ENCODE data around the gene CACNG6. TPM values are rescaled to one million over a fixed set of nuclear protein-coding genes. Genes with fewer than 3 reads are reported as not detected.

Gene CACNG6
- polyA plus RNA-seq, 1 of the 3 experiments (the other 2 are of a cell fraction) = 1.2 TPM

GRCh38 chr19:53982611-53983010, 8.8 kb upstream of the CACNG6 start:
- POLR2A ChIA-PET = no interaction called here
- no peak overlapping the region for H3K9ac ChIP-seq
- H3K4me2 ChIP-seq = no peak overlapping the region
- TF ChIP-seq EZH2phosphoT487 (IDR thresholded peaks at IDR 0.05; ENCODE audit: borderline replicate concordance, low read depth) (no peak), POLR2AphosphoS5 (IDR thresholded peaks at IDR 0.05; ENCODE audit: low read depth, low read length) (no peak), EP300 (IDR thresholded peaks at IDR 0.05; ENCODE audit: borderline replicate concordance in 1 of 2, low read depth in 1 of 2, low read length in 1 of 2) (no peak), YY1 (IDR thresholded peaks at IDR 0.05; ENCODE audit: low read depth) (no peak), ELF1 (IDR thresholded peaks at IDR 0.05) (no peak), JUND (IDR thresholded peaks at IDR 0.05) (no peak), TEAD4 (IDR thresholded peaks at IDR 0.05; ENCODE audit: borderline replicate concordance, insufficient read depth) (no peak), NRF1 (IDR thresholded peaks at IDR 0.05; ENCODE audit: low read depth, low read length) (peak; percentile 35; the same call in 1 of the 2 replicates), RXRA (IDR thresholded peaks at IDR 0.05; ENCODE audit: borderline replicate concordance, low read depth) (no peak)
- TF ChIP-seq, protein P1, sequence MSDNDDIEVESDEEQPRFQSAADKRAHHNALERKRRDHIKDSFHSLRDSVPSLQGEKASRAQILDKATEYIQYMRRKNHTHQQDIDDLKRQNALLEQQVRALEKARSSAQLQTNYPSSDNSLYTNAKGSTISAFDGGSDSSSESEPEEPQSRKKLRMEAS (IDR thresholded peaks at IDR 0.05; ENCODE audit: low read depth) = 0 out of 2 replicates have a peak, but pooled peaks have one; percentile 17
- H3K36me3 ChIP-seq (replicated peaks in 1 of 2; ENCODE audit: control insufficient read depth in 1 of 2, insufficient read depth in 2 of 2, low read length in 1 of 2) = no peaks in the 10 kb centered on the region
- H3K27me3 ChIP-seq (ENCODE audit: insufficient read depth) = no peaks in the 10 kb centered on the region
- peaks cover 50% of the 10 kb centered on the region for H3F3A ChIP-seq (replicated peaks; ENCODE audit: insufficient read depth)
- peak overlapping the region in 1 of 2 experiments; percentile 21; a peak in 1 of 4 replicates for H3K4me3 ChIP-seq (ENCODE audit: low read depth in 2 of 2, low read length in 1 of 2)
- no peaks in the 10 kb centered on the region for H3K9me3 ChIP-seq
- CTCF ChIA-PET = interaction anchor here (0.8 kb wide), 1 partner anchor 76 kb away, joined by 3 read pairs; no protein-coding TSS in a partner anchor
- no peak overlapping the region for H3K27ac ChIP-seq (ENCODE audit: low read depth in 2 of 2, low read length in 1 of 2)
- WGBS (ENCODE audit: low lambda C conversion rate) = no CpG with 5 or more reads among the region's 61 CpGs
- peaks cover 11% of the 10 kb centered on the region for H3K79me2 ChIP-seq (ENCODE audit: insufficient read depth)
- H3K9me2 ChIP-seq = no peaks in the 10 kb centered on the region
- no peak overlapping the region for H2AFZ ChIP-seq (ENCODE audit: low read depth)
- no peaks in the 10 kb centered on the region for H4K20me1 ChIP-seq (ENCODE audit: insufficient read depth)
- H3K4me1 ChIP-seq (ENCODE audit: control insufficient read depth in 1 of 2, insufficient read depth in 2 of 2, low read depth in 1 of 2, low read length in 1 of 2) = peaks cover 7 to 19% of the 10 kb centered on the region in 2 experiments; a peak in 3 of 4 replicates
- peak; percentile 80 for DNase-seq

- no peaks in the 10 kb centered on the region for H3K36me3 ChIP-seq (replicated peaks in 1 of 2; ENCODE audit: control insufficient read depth in 1 of 2, insufficient read depth in 2 of 2, low read length in 1 of 2)
- CTCF ChIA-PET = interaction anchor here (0.8 to 1.7 kb wide), 2 partner anchors 40 to 77 kb away, joined by 3 to 4 read pairs; no protein-coding TSS in a partner anchor
- H3K27ac ChIP-seq (ENCODE audit: low read depth in 2 of 2, low read length in 1 of 2) = no peak overlapping the region
Observed at GRCh38 chr19:53983457-53984289, 7.8 kb upstream of the CACNG6 start.

More at GRCh38 chr19:53983457-53984289, 7.8 kb upstream of the CACNG6 start:
- Histone ChIP-seq H3F3A (replicated peaks; ENCODE audit: insufficient read depth) (peaks cover 51% of the 10 kb centered on the region), H3K9ac (no peak overlapping the region), H3K9me3 (no peaks in the 10 kb centered on the region), H4K20me1 (ENCODE audit: insufficient read depth) (no peaks in the 10 kb centered on the region), H3K79me2 (ENCODE audit: insufficient read depth) (peaks cover 11% of the 10 kb centered on the region), H3K9me2 (no peaks in the 10 kb centered on the region), H2AFZ (ENCODE audit: low read depth) (no peak overlapping the region), H3K4me1 (ENCODE audit: control insufficient read depth in 1 of 2, insufficient read depth in 2 of 2, low read depth in 1 of 2, low read length in 1 of 2) (peaks cover 7 to 21% of the 10 kb centered on the region in 2 experiments; a peak in 3 of 4 replicates), H3K27me3 (ENCODE audit: insufficient read depth) (no peaks in the 10 kb centered on the region), H3K4me2 (no peak overlapping the region), H3K4me3 (ENCODE audit: low read depth in 2 of 2, low read length in 1 of 2) (no peak overlapping the region)
- POLR2A ChIA-PET = no interaction called here
- no peak for DNase-seq
- no peak for TF ChIP-seq CHD2 (IDR thresholded peaks at IDR 0.05; ENCODE audit: low read length, partially characterized antibody)
- no peak for TF ChIP-seq RXRA (IDR thresholded peaks at IDR 0.05; ENCODE audit: borderline replicate concordance, low read depth)
- TF ChIP-seq POLR2AphosphoS5 (IDR thresholded peaks at IDR 0.05; ENCODE audit: low read depth, low read length) = no peak
- TF ChIP-seq JUND (IDR thresholded peaks at IDR 0.05) = no peak
- 70% methylated on average over 24 of the region's 24 CpGs for WGBS (ENCODE audit: low lambda C conversion rate)

Measured in SK-N-SH (cell line).